HepG2 (cell line): ENCODE measurements around the gene MED9. TPM values are rescaled to one million over a fixed set of nuclear protein-coding genes. Genes with fewer than 3 reads are reported as not detected.

Experiments
- ATAC-seq: fragments of 200-7000 bp; cut with Tn5 transposase; 3 replicates; pipeline ENCODE4 v1.9.1; 2020; ENCODE audit warnings: mild to moderate bottlenecking, moderate library complexity
- BruUV-seq: library from RNA; stranded (reverse); fragments of 400-500 nt; replicated peaks from 2 replicates; lab custom pipeline; 2021; lab: Mats Ljungman, UMichigan
- CTCF ChIA-PET: fragments of 300-600 bp; formaldehyde crosslinking; extraction: SDS; loops from one replicate; lab custom pipeline; 2021; ENCODE audit warnings: low total read pairs, inconsistent platforms, low intra/inter-chr PET ratio; lab: Yijun Ruan, JAX
- POLR2A ChIA-PET: fragments of 350-600 bp; sonication (Branson Sonifier 250); formaldehyde crosslinking; loops from one replicate; lab custom pipeline; 2020; ENCODE audit warnings: antibody characterized with exemption, inconsistent platforms; lab: Yijun Ruan, JAX
- DNase-seq: peaks from one replicate; pipeline ENCODE4 v3.0.0-alpha.2; 2015; ENCODE audit warnings: low spot score
- FAIRE-seq: peaks from 3 replicates; lab custom pipeline; 2011; peaks lifted over from hg19 to GRCh38; lab: Jason Lieb, UNC
- H2AFZ ChIP-seq: one replicate; pipeline ENCODE4 v1.6.1; 2011; ENCODE audit warnings: low read length, inconsistent platforms
- H3K27ac ChIP-seq: fragments of 300-600 bp; 3 replicates; pipeline ENCODE4 v1.8.0; 2011; ENCODE audit warnings: mixed run types, mild to moderate bottlenecking, mixed read lengths, low read length, inconsistent platforms; ENCODE audit not compliant: insufficient read depth; ENCODE audit errors: extremely low read length
- H3K27me3 ChIP-seq, 2 experiments: fragments of 200-600 bp in 1 of 2; 2 replicates in 1 of 2; 3 replicates in 1 of 2; pipeline versions ENCODE4 v1.6.0 to v1.8.0; 2011; ENCODE audit warnings: low read length in 2 of 2, mild to moderate bottlenecking in 2 of 2, moderate library complexity in 2 of 2, inconsistent platforms in 1 of 2; ENCODE audit not compliant: insufficient read depth in 2 of 2, control insufficient read depth in 1 of 2
- H3K36me3 ChIP-seq, 2 experiments: fragments of 200-600 bp in 1 of 2; replicated peaks in 1 of 2; 2 replicates in 1 of 2; 3 replicates in 1 of 2; pipeline versions ENCODE4 v1.5.1 to v1.8.0; 2011; ENCODE audit warnings: low read length in 2 of 2, inconsistent platforms in 1 of 2; ENCODE audit not compliant: insufficient read depth in 2 of 2, control insufficient read depth in 1 of 2
- H3K4me1 ChIP-seq: 2 replicates; pipeline ENCODE4 v1.5.1; 2012; ENCODE audit warnings: low read length, inconsistent platforms; ENCODE audit not compliant: insufficient read depth
- H3K4me2 ChIP-seq: 2 replicates; pipeline ENCODE4 v1.6.0; 2011; ENCODE audit warnings: low read depth, low read length, inconsistent platforms
- H3K4me3 ChIP-seq, 3 experiments: fragments of 200-600 bp in 1 of 3; sonication (generic), shearing (Covaris generic) in 1 of 3; replicated peaks in 1 of 3; 2 replicates each; pipeline ENCODE4 v1.5.1; 2011 to 2016; ENCODE audit warnings: low read length in 3 of 3, inconsistent platforms in 2 of 3, low read depth in 2 of 3, mild to moderate bottlenecking in 2 of 3, control low read depth in 1 of 3, mixed read lengths in 1 of 3; ENCODE audit not compliant: insufficient read depth in 1 of 3
- H3K79me2 ChIP-seq: one replicate; pipeline ENCODE4 v1.6.1; 2011; ENCODE audit warnings: low read length, inconsistent platforms; ENCODE audit not compliant: insufficient read depth
- H3K9ac ChIP-seq: 2 replicates; pipeline ENCODE4 v1.6.0; 2011; ENCODE audit warnings: mild to moderate bottlenecking, low read depth, low read length, inconsistent platforms; ENCODE audit not compliant: insufficient read depth
- H3K9me3 ChIP-seq: 2 replicates; pipeline ENCODE4 v1.5.1; 2012; ENCODE audit warnings: mild to moderate bottlenecking, low read length
- H4K20me1 ChIP-seq: 2 replicates; pipeline ENCODE4 v1.6.0; 2011; ENCODE audit warnings: inconsistent platforms, mild to moderate bottlenecking, low read length, moderate library complexity; ENCODE audit not compliant: insufficient read depth
- GABPB1 ChIP-seq: IDR thresholded peaks from 2 replicates; pipeline ENCODE4 v1.6.1; 2016; ENCODE audit warnings: mild to moderate bottlenecking, missing genetic modification reagents, moderate library complexity, missing compliant biosample characterization
- RCOR2 ChIP-seq: IDR thresholded peaks from 2 replicates; pipeline ENCODE4 v1.6.1; 2016; ENCODE audit warnings: missing biosample characterization, missing genetic modification reagents
- RFX3 ChIP-seq: IDR thresholded peaks from 2 replicates; pipeline ENCODE4 v1.6.1; 2016; ENCODE audit warnings: missing biosample characterization, missing genetic modification reagents
- TCF12 ChIP-seq, 2 experiments: fragments of 450-650 bp in 1 of 2; sonication (generic) in 1 of 2; formaldehyde crosslinking in 1 of 2; IDR thresholded peaks; 2 replicates each; pipeline versions ENCODE4 v1.6.1 to v1.8.0; 2017 to 2022; ENCODE audit warnings: antibody characterized with exemption in 1 of 2, mild to moderate bottlenecking in 1 of 2, missing genetic modification reagents in 1 of 2, moderate library complexity in 1 of 2
- TRAFD1 ChIP-seq: sonication (generic); formaldehyde crosslinking; IDR thresholded peaks from 2 replicates; pipeline ENCODE4 v1.5.1; 2020; ENCODE audit warnings: missing genetic modification reagents, mild to moderate bottlenecking, borderline replicate concordance
- WGBS: methylation state at CpG from one replicate; pipeline ENCODE4 v1.1.6; 2017; ENCODE audit warnings: low lambda C conversion rate; 5-methylcytosine and 5-hydroxymethylcytosine counted together
- in situ Hi-C: cut with HindIII; loops from 2 replicates; pipeline ENCODE4 v1.10.0; 2017; ENCODE audit warnings: low pct_unique_long_range_greater_than_20kb; ENCODE audit not compliant: extremely low pct_ligation_motif_present
- intact Hi-C: fragments of 100-400 bp; cut with micrococcal nuclease; formaldehyde crosslinking; loops from one replicate; pipeline ENCODE4 v1.10.0; 2022; ENCODE audit not compliant: unreplicated experiment
- polyA plus RNA-seq, 8 experiments: library from polyadenylated mRNA; depleted of rRNA in 3 of 8; stranded (reverse) in 7 of 8; unstranded in 1 of 8; fragments of >200 nt; fragmentation: Illumina TruSeq in 4 of 8; extraction: Trizol in 4 of 8; gene quantifications; 2 replicates each; pipeline versions ENCODE4 v1.2.1 to v1.2.3, GENCODE V29; 2011 to 2016; ENCODE audit warnings: low read depth in 4 of 8, missing spikeins in 1 of 8, mixed read lengths in 1 of 8; ENCODE audit not compliant: insufficient read depth in 1 of 8
- total RNA-seq, 5 experiments: library from RNA; depleted of rRNA; stranded (reverse); fragments of >200 nt; fragmentation: Illumina TruSeq; extraction: Trizol; gene quantifications; 2 replicates each; pipeline ENCODE4 v1.2.3, GENCODE V29; 2016; ENCODE audit warnings: low read depth in 1 of 5

The MED9 gene
- total and polyA plus RNA-seq, 2 of the 13 experiments (the other 11 are each of a cell fraction or from before 2014, with no cell fraction given): 11.9 to 15.1 TPM

- FAIRE-seq (no peak), ATAC-seq (no peak), DNase-seq (no peak)
- H3K79me2 ChIP-seq: no peaks in the 10 kb centered on the region
- H4K20me1 ChIP-seq: no peaks in the 10 kb centered on the region
- H3K36me3 ChIP-seq: no peaks in the 10 kb centered on the region
- no peak overlapping the region for H3K9ac ChIP-seq
- intact Hi-C loops: no loop called here
- ChIA-PET POLR2A (no interaction called here), CTCF (no interaction called here)
- in situ Hi-C loops: loop anchor here (10.0 kb wide), 1 partner anchor 142 kb away; no protein-coding TSS in a partner anchor
- H3K4me2 ChIP-seq: no peak overlapping the region
- H2AFZ ChIP-seq: no peak overlapping the region
- H3K4me3 ChIP-seq: no peak overlapping the region
- 62% methylated on average over 21 of the region's 21 CpGs for WGBS
- H3K9me3 ChIP-seq: no peaks in the 10 kb centered on the region
- peaks cover 4 to 43% of the 10 kb centered on the region in 2 experiments; a peak in 3 of 5 replicates for H3K27me3 ChIP-seq
- H3K4me1 ChIP-seq: peaks cover 11% of the 10 kb centered on the region
- no peak for TF ChIP-seq TCF12 (IDR thresholded peaks at IDR 0.05)
- no peak for TF ChIP-seq TCF12 (CRISPR knock-in tag; IDR thresholded peaks at IDR 0.05)
- TF ChIP-seq GABPB1 (CRISPR knock-in tag): no peak
- TF ChIP-seq RFX3 (CRISPR knock-in tag): no peak
- no peak for TF ChIP-seq RCOR2
- no peak for TF ChIP-seq TRAFD1 (CRISPR knock-in tag)
- H3K27ac ChIP-seq: no peak overlapping the region
- BruUV-seq: no TSS peak
Observed at GRCh38 chr17:17502741-17503565, 26.2 kb downstream of the MED9 start.
